CD14-positive monocyte (primary cell): Measurements from ENCODE around the gene OPRM1. TPM values are rescaled to one million over a fixed set of nuclear protein-coding genes. Genes with fewer than 3 reads are reported as not detected.

Experiments
- DNase-seq, 3 donors: peaks; one replicate each; pipeline ENCODE4 v3.0.0-alpha.2; 2011 to 2022
- H2AFZ ChIP-seq: 2 replicates; pipeline ENCODE4 v1.6.0; 2012; ENCODE audit warnings: mild to moderate bottlenecking, low read depth, low read length, inconsistent platforms; ENCODE audit not compliant: insufficient read depth, poor library complexity, severe bottlenecking
- H3K27ac ChIP-seq, 2 donors: 1 replicate in 1 of 2; 2 replicates in 1 of 2; pipeline ENCODE4 v1.5.1; 2012 to 2013; ENCODE audit warnings: low read length in 2 of 2, control low read depth in 1 of 2, inconsistent platforms in 1 of 2, low read depth in 1 of 2, mild to moderate bottlenecking in 1 of 2
- H3K27me3 ChIP-seq, 2 donors: one replicate each; pipeline versions ENCODE4 v1.6.0 to v1.6.1; 2011 to 2013; ENCODE audit warnings: low read length in 2 of 2; ENCODE audit not compliant: control insufficient read depth in 2 of 2, insufficient read depth in 2 of 2
- H3K36me3 ChIP-seq, 2 donors: replicated peaks in 1 of 2; 1 replicate in 1 of 2; 2 replicates in 1 of 2; pipeline versions ENCODE4 v1.5.1 to v1.6.1; 2012 to 2013; ENCODE audit warnings: low read length in 2 of 2, control low read depth in 1 of 2, inconsistent platforms in 1 of 2, mild to moderate bottlenecking in 1 of 2; ENCODE audit not compliant: insufficient read depth in 2 of 2, control insufficient read depth in 1 of 2
- H3K4me1 ChIP-seq, 2 donors: 1 replicate in 1 of 2; 2 replicates in 1 of 2; pipeline versions ENCODE4 v1.5.1 to v1.6.1; 2012 to 2013; ENCODE audit warnings: low read length in 2 of 2, control low read depth in 1 of 2, inconsistent platforms in 1 of 2, mild to moderate bottlenecking in 1 of 2, moderate library complexity in 1 of 2; ENCODE audit not compliant: insufficient read depth in 2 of 2, control insufficient read depth in 1 of 2
- H3K4me2 ChIP-seq: replicated peaks from 2 replicates; pipeline ENCODE3; 2012; ENCODE audit warnings: low read length, moderate library complexity, mild to moderate bottlenecking; ENCODE audit not compliant: poor library complexity, severe bottlenecking; ENCODE audit errors: extremely low read depth
- H3K4me3 ChIP-seq, 3 experiments: fragments of 200-600 bp in 1 of 3; sonication (generic) in 1 of 3; replicated peaks in 1 of 3; 1 replicate in 2 of 3; 2 replicates in 1 of 3; pipeline ENCODE4 v1.5.1; 2011 to 2013; ENCODE audit warnings: low read length in 3 of 3, mild to moderate bottlenecking in 3 of 3, control low read depth in 2 of 3, low read depth in 2 of 3, inconsistent platforms in 1 of 3, moderate library complexity in 1 of 3
- H3K79me2 ChIP-seq: 2 replicates; pipeline ENCODE4 v1.6.0; 2012; ENCODE audit warnings: mild to moderate bottlenecking, control low read depth, inconsistent platforms, low read length, moderate library complexity; ENCODE audit not compliant: insufficient read depth
- H3K9ac ChIP-seq: 2 replicates; pipeline ENCODE4 v1.6.0; 2017; ENCODE audit warnings: low read length, mild to moderate bottlenecking; ENCODE audit not compliant: insufficient read depth, poor library complexity, severe bottlenecking
- H3K9me3 ChIP-seq, 2 donors: replicated peaks in 1 of 2; 1 replicate in 1 of 2; 2 replicates in 1 of 2; pipeline versions ENCODE4 v1.5.1 to v1.6.1; 2012 to 2013; ENCODE audit warnings: low read length in 2 of 2, control low read depth in 1 of 2; ENCODE audit not compliant: control insufficient read depth in 1 of 2, insufficient read depth in 1 of 2
- H4K20me1 ChIP-seq: 2 replicates; pipeline ENCODE4 v1.6.0; 2012; ENCODE audit warnings: mild to moderate bottlenecking, low read length, control low read depth, moderate library complexity; ENCODE audit not compliant: insufficient read depth
- H3K27ac Mint-ChIP-seq, 7 donors: one replicate each; pipeline ENCODE4 v1.8.0; 2020; ENCODE audit warnings: mild to moderate bottlenecking in 7 of 7, mixed read lengths in 7 of 7, moderate library complexity in 6 of 7, inconsistent platforms in 2 of 7
- H3K27me3 Mint-ChIP-seq, 3 donors: one replicate each; pipeline ENCODE4 v1.8.0; 2021 to 2022; ENCODE audit warnings: low read depth in 3 of 3, mild to moderate bottlenecking in 3 of 3, mixed read lengths in 3 of 3, moderate library complexity in 3 of 3, inconsistent platforms in 1 of 3
- H3K36me3 Mint-ChIP-seq, 2 donors: one replicate each; pipeline ENCODE4 v1.8.0; 2020; ENCODE audit warnings: mixed read lengths in 2 of 2, inconsistent platforms in 1 of 2, mild to moderate bottlenecking in 1 of 2
- H3K4me1 Mint-ChIP-seq: one replicate; pipeline ENCODE4 v1.8.0; 2020; ENCODE audit warnings: mild to moderate bottlenecking, mixed read lengths
- H3K4me3 Mint-ChIP-seq, 2 donors: one replicate each; pipeline ENCODE4 v1.8.0; 2020; ENCODE audit warnings: mild to moderate bottlenecking in 2 of 2, mixed read lengths in 2 of 2, moderate library complexity in 1 of 2
- H3K9me3 Mint-ChIP-seq, 7 donors: one replicate each; pipeline ENCODE4 v1.8.0; 2020 to 2022; ENCODE audit warnings: mixed read lengths in 7 of 7, mild to moderate bottlenecking in 6 of 7, moderate library complexity in 6 of 7, inconsistent platforms in 2 of 7
- WGBS: methylation state at CpG from one replicate; pipeline ENCODE4 v1.1.5; 2013; ENCODE audit warnings: missing lambda C conversion rate; ENCODE audit not compliant: insufficient coverage; 5-methylcytosine and 5-hydroxymethylcytosine counted together
- intact Hi-C, 2 donors: fragments of 100-400 bp; cut with micrococcal nuclease; formaldehyde crosslinking; loops; one replicate each; pipeline versions ENCODE4 v1.15.0 to v1.15.1; 2023
- polyA plus RNA-seq, 3 donors: library from polyadenylated mRNA; depleted of rRNA in 1 of 3; unstranded in 2 of 3; stranded (reverse) in 1 of 3; fragments of 300-500 nt in 2 of 3; fragments of >200 nt in 1 of 3; fragmentation: Illumina TruSeq in 2 of 3; gene quantifications; 1 replicate in 2 of 3; 2 replicates in 1 of 3; pipeline ENCODE4 v1.2.3, GENCODE V29; 2012 to 2021
- TF ChIP-seq, protein P1 (sequence below): fragments of 200-600 bp; IDR thresholded peaks from one replicate; pipeline ENCODE4 v1.8.0; 2022; ENCODE audit warnings: antibody characterized with exemption, mild to moderate bottlenecking

Gene OPRM1
- polyA plus RNA-seq, 3 donors, result not detected

DNA sequence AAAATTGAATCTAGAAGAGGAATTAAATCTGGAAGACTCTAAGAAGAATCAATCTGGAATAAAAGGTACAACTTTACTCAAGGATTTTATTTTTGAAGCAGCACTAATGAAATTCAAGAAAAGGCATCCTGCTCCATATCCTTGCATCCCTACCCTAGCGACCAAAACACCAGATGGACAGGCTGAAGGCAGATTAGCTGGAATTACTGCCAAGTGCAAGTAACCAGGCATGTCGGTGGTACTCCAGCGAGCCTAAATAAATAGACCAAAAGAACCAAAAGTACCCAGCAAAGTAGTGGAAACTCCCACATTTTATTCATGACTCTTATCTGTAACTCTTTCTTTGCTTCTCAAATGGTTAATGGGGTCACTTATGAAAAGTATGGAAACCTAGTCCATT, 21.0 kb downstream of the OPRM1 start:
- no peaks in the 10 kb centered on the region for H3K9me3 ChIP-seq
- H3K27ac Mint-ChIP-seq, result no peak overlapping the region
- 90% methylated on average over 3 of the region's 3 CpGs for WGBS
- no peaks in the 10 kb centered on the region for H3K27me3 ChIP-seq
- no peak for DNase-seq
- H3K79me2 ChIP-seq, result no peaks in the 10 kb centered on the region
- no peaks in the 10 kb centered on the region for H3K4me1 Mint-ChIP-seq
- peaks cover 0 to 5% (median 0%) of the 10 kb centered on the region in 7 donors for H3K9me3 Mint-ChIP-seq
- no peaks in the 10 kb centered on the region for H3K36me3 ChIP-seq
- H3K4me3 Mint-ChIP-seq, result no peak overlapping the region
- TF ChIP-seq, protein P1, sequence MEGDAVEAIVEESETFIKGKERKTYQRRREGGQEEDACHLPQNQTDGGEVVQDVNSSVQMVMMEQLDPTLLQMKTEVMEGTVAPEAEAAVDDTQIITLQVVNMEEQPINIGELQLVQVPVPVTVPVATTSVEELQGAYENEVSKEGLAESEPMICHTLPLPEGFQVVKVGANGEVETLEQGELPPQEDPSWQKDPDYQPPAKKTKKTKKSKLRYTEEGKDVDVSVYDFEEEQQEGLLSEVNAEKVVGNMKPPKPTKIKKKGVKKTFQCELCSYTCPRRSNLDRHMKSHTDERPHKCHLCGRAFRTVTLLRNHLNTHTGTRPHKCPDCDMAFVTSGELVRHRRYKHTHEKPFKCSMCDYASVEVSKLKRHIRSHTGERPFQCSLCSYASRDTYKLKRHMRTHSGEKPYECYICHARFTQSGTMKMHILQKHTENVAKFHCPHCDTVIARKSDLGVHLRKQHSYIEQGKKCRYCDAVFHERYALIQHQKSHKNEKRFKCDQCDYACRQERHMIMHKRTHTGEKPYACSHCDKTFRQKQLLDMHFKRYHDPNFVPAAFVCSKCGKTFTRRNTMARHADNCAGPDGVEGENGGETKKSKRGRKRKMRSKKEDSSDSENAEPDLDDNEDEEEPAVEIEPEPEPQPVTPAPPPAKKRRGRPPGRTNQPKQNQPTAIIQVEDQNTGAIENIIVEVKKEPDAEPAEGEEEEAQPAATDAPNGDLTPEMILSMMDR, result no peak
- no peak overlapping the region for H2AFZ ChIP-seq
- no peaks in the 10 kb centered on the region for H3K4me1 ChIP-seq
- H3K27ac ChIP-seq, result no peak overlapping the region
- H3K27me3 Mint-ChIP-seq, result peaks cover 0 to 4% (median 2%) of the 10 kb centered on the region in 3 donors
- H3K4me2 ChIP-seq, result no peak overlapping the region
- H3K9ac ChIP-seq, result no peak overlapping the region
- no peaks in the 10 kb centered on the region for H3K36me3 Mint-ChIP-seq
- H4K20me1 ChIP-seq, result no peaks in the 10 kb centered on the region
- H3K4me3 ChIP-seq, result no peak overlapping the region
- intact Hi-C loops, result no loop called here

DNA sequence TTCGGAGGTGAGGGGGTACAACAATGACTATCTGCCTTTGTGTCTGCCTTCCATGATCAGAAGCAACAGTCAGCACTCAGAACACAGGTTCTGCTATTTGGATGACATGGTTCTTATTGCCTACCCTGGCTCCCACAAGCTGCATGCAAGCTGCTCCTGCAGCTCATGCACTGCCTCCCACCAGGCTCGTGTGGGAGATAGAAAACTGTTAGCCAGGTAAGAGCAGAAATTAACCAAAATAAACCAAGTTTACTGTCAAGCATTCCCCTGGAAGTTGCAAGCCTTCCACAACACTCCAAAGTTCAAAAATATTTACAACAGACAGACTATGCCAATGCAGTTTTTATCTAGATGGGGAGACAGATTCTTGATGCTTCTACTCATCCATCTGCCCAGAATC, 31.0 kb downstream of the OPRM1 start:
- H3K9me3 Mint-ChIP-seq, result peaks cover 0 to 10% (median 3%) of the 10 kb centered on the region in 7 donors
- Histone ChIP-seq H3K4me1 (no peaks in the 10 kb centered on the region), H3K9me3 (no peaks in the 10 kb centered on the region), H3K36me3 (no peaks in the 10 kb centered on the region), H3K4me3 (no peak overlapping the region), H2AFZ (no peak overlapping the region), H3K79me2 (no peaks in the 10 kb centered on the region), H3K27ac (no peak overlapping the region), H3K27me3 (no peaks in the 10 kb centered on the region), H3K9ac (no peak overlapping the region), H4K20me1 (no peaks in the 10 kb centered on the region), H3K4me2 (no peak overlapping the region)
- intact Hi-C loops, result no loop called here
- no peaks in the 10 kb centered on the region for H3K36me3 Mint-ChIP-seq
- 83% methylated on average over 1 of the region's 2 CpGs for WGBS
- DNase-seq, result no peak
- no peaks in the 10 kb centered on the region for H3K4me1 Mint-ChIP-seq
- H3K4me3 Mint-ChIP-seq, result no peak overlapping the region
- H3K27ac Mint-ChIP-seq, result no peak overlapping the region
- TF ChIP-seq, protein P1, result no peak
- peaks cover 2 to 4% (median 3%) of the 10 kb centered on the region in 3 donors for H3K27me3 Mint-ChIP-seq
